NOMO-1 (cell line): ENCODE results near the gene C3orf20.

Source experiments
- DNase-seq, 2 experiments: peaks; one replicate each; lab custom pipeline; 2025; ENCODE audit not compliant: unreplicated experiment in 2 of 2; lab: John Stamatoyannopoulos, UW

C3orf20 gene

GRCh38 chr3:14772533-14773138, 97.7 kb downstream of the C3orf20 start:
- DNase-seq = no peak

GRCh38 chr3:14773281-14773680, 98.3 kb downstream of the C3orf20 start:
- DNase-seq = no peak

DNA sequence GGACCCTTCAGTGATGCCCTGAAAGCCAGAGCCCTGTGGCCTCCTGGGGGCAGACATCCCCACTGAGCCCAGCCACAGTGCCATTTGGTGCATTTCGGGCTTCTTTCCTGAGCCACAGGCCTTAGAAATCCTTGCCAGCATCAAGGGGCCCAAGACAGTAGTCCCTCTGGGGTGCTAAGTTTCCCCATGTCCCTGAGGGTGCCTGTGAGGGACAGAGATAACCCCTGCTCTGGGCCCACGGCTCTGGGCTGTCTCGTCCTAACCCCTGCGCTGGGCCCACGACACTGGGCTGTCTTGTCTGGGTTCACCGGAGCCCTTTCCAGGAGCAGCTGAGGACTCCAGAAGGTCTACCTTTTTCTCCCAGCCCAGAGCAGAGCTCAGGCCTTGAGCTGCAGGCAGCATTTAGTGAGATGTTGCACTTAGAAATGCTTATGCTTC, 98.8 kb downstream of the C3orf20 start:
- no peak for DNase-seq

DNA sequence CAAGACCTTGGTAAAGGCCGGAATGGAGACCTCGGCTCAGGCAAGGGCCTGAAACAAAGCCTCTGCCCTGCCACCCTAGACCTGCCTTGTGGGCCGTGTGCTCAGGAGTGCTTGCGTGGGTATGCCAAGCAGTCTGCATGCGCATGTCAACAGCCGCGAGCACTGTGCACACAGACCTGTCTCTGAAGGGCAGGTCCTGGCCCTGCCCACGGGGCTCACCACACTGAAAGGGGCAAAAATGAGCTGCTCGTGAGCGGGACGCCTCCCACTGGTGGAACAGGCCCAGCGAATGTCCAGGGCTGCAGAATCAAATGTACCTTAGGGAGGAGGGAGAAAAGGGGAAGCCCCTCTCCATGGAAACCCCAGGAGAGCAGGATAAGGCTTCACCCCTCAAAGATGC, 99.5 kb downstream of the C3orf20 start:
- no peak for DNase-seq

GRCh38 chr3:14775011-14775410, 100.1 kb downstream of the C3orf20 start:
- no peak for DNase-seq

GRCh38 chr3:14775563-14775962, 100.6 kb downstream of the C3orf20 start:
- no peak for DNase-seq

- no peak for DNase-seq
Measured at GRCh38 chr3:14779069-14779685, 104.2 kb downstream of the C3orf20 start.

DNA sequence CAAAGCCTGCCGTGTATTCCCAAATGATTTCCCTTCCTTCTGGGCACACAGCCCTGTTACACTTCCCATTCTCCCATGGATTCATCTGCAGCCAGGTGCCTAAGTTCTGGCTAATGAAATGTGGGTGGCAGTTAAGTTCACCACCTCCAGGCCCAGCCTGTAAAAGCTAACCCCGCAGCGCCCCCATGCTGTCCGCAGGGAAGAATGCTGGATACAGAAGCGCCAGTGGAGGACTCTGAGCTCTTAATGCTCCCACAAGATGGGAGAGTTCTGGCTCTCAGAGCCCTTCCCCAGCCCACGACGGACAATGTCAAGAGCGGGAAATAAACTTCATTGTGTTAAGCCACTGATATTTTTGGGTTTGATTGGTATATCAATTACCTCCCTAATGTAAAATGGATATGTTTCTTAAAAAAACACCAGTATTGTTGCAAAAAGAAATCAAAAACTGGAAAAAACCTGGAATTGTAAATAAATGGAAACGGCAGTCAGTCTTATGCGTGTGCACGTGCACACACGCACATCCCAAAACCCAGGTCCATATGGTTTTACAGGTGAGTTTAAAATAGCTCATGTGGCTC, 106.1 kb downstream of the C3orf20 start:
- DNase-seq = peak; percentile 71 to 84

- DNase-seq = no peak
Measured at GRCh38 chr3:14783480-14784086, 108.6 kb downstream of the C3orf20 start.

DNA sequence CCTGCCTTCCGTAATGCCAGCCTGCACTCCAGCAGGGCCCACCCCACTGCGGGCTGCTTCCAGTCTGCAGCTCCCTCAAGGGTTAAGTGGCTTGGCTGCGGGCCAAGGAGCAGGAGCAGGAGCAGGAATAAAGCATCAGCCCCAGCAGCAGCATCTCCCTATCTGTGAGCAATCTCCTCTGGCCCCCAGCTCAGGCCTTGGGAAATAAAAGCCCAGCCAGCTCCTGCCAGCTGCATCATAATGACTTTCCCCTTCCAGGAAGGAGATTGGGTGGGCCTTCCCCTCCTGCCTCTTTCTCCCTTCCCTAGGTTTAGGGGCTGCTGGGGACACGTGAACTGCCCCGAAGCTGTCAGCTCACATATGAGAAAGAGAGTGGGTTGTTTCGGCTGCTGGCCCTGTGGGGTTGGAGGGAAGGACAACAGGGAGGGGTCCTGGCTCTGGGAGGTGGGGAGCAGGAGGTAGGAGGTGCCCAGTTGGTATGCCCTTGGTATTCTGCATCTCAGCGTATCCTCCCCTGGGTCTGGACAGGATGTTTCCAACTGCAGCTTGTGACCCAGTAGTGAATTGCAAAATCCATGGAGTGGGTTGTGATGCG, 109.2 kb downstream of the C3orf20 start:
- DNase-seq = no peak

DNA sequence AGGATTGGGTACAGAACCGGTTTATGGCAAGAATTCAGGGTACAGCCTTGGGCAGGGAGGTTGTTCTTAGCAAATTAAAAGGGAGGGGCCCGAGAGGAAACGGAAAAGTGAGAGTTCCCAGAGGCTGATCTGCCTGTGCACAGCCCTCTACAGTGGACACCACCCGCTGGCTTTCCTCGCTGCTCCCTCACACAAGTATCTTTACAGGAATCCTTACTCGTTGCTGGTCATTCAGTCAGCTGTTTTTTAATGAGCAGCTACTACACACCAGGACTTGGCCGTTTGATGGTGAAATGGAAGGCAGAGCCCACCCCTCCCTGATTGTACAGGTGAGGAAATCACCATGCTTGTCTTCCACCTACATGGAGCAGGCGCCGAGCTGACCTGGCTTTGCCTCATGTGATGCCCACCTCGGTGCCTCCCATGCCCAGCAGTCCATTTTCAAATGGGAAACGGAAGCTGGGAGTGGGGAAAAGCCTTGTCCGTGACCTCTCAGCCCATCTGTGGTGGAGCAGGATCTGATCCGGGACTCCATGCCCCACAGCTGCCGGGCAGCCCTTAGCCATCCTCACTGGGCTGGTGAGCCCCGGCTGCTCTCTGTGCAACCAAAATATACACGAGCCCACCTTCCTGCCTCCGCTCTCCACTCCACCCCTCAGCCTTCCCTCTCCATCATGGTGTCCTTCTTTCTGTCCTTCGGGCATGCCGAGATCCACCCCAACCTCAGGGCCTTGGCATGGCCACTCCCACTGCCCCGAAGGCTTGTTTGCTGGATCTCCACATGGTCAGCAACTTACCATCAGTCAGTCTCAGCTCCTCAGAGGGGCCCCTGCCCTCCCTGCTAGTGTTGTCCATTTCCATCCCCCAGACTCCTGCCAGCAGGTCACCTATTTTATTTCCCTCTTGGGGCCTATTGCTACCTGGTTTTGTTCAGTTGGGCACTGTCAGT, 110.5 kb downstream of the C3orf20 start:
- DNase-seq = no peak

- DNase-seq = no peak
Measured at GRCh38 chr3:14786369-14786768, 111.4 kb downstream of the C3orf20 start.

DNA sequence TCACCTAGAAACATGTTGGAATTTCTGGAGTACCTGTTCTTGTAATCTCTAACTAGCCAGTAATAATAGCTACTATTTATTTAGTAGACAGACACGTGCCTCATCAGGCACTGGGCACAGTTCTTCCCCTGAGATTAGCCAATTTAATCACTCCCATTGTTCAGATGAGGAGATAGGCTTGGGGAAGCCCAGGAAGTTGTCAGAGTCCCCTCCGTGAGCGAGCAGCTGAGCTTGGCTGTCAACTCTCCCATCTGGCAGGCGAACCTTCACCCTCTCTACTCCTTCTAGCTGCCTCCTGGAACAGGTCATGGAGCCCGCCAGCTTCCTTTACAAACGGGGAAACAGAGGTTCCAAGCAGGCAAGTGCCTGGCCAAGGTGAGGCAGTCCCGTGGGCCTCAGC, 112.7 kb downstream of the C3orf20 start:
- no peak for DNase-seq

- DNase-seq = no peak
Measured at GRCh38 chr3:14788644-14789043, 113.7 kb downstream of the C3orf20 start.

DNA sequence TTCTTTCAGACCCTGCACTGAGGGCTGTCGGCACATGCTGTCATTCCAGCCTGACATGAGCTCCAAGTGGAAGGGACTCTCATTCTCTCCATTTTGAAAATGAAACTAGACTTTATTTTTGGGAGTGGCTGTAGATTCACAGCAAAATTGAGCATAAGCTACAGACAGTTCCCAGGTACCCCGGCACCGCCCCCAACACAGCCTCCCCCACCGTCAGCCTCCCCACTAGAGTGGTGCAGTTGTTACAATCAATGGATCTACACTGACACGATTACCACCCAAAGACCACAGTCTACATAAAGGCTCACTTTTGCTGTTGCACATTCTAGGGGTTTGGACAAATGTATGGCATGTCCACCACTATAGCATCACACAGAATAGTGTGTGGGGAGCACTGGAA, 114.3 kb downstream of the C3orf20 start:
- DNase-seq = no peak

GRCh38 chr3:14789640-14790285, 114.8 kb downstream of the C3orf20 start:
- no peak for DNase-seq

DNA sequence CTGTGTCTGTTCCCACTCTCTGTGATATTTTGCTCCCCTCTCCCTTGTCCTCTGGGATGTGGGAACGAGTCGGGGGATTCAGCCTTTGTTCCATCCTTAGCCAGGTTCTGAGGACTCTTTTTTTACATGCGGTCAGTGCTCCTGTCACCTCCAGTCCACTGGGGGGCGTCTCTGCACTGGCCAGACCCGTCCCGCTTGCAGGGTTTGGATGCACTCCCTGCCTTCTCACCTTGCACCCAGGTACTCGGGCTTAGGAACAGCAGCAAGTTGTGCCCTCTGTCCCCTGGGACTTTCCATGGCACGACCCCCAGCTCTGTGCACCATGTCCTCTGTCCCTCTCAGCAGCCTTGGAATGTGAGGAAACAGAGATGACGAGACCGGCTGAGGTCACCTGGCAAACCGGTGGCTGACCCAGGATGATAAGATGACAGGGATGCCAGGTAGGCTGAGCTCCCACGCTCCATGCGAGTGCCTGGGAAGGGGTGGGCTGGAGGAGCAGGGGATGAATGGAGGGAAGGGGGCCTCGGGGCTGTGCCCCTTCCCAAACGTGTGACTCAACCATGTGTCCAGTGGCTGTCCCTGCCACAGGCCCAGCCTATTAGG, 116.5 kb downstream of the C3orf20 start:
- peak; percentile 10 to 51 for DNase-seq

GRCh38 chr3:14792691-14793121, 117.8 kb downstream of the C3orf20 start:
- DNase-seq = no peak

DNA sequence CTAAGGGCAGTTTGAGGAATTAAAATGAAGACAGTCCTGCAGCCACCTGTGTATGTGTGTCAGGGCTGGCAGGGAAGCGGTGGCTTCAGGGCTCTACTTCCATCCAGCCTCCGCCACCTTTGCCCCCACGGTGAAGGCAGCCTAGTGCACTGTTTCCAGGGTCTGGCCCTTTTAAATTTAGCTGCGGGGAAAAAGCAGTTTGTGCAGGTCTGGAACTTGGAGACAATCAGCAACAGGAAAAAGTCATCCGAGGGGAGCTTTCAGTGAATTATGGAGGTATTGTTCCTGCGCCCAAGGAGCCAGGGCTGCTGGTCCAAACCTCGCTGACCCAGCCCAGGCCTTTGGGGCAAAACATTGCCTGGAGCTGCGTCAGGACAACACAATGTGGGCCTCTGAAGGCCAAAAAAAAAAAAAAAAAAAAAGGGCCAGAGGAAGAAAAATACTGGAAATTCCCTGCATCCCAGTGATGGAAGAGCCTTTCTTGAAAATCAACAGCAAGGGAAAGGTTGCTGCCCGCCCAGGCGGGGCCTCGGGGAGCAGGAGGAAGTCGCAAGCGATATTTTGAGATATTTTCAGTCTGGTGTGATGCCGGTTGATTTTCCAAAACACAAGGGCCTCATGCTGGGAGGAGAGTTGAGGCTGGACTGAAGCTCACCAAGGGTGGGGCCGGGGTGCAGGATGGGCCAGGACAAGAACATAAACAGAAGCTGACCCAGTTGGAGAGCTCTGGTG, 118.4 kb downstream of the C3orf20 start:
- no peak for DNase-seq
